Uterus (tissue), 4 donors: ENCODE data around the gene CARF. TPM values are rescaled to one million over a fixed set of nuclear protein-coding genes. Genes with fewer than 3 reads are reported as not detected.
A peak's percentile ranks its signal among the peaks of the same experiment; 100 is the strongest.
"Not testable (repeated sequence)": the region's sequence is repeated elsewhere in the genome, so short reads cannot be mapped to it uniquely, and the experiment has no call there.

Source experiments
- DNase-seq, 2 donors: peaks; one replicate each; pipeline ENCODE4 v3.0.0-alpha.2; 2019 to 2020
- H3K27ac ChIP-seq, 2 donors: fragments of 200-600 bp; sonication (generic); 1 replicate in 1 of 2; 2 replicates in 1 of 2; pipeline ENCODE4 v1.5.1; 2016 to 2018
- H3K27me3 ChIP-seq, 2 donors: fragments of 200-600 bp; sonication (generic); one replicate each; pipeline ENCODE4 v1.5.1; 2018 to 2019; ENCODE audit warnings: control low read depth in 1 of 2
- H3K36me3 ChIP-seq, 2 donors: fragments of 200-600 bp; sonication (generic); one replicate each; pipeline ENCODE4 v1.5.1; 2019; ENCODE audit warnings: control low read depth in 1 of 2
- H3K4me1 ChIP-seq, 2 donors: fragments of 200-600 bp; sonication (generic); one replicate each; pipeline ENCODE4 v1.5.1; 2018 to 2019; ENCODE audit warnings: control low read depth in 1 of 2
- H3K4me3 ChIP-seq, 2 donors: fragments of 200-600 bp; sonication (generic); 1 replicate in 1 of 2; 2 replicates in 1 of 2; pipeline ENCODE4 v1.5.1; 2018 to 2019; ENCODE audit warnings: mild to moderate bottlenecking in 1 of 2
- H3K9me3 ChIP-seq, 2 donors: fragments of 200-600 bp; sonication (generic); one replicate each; pipeline ENCODE4 v1.5.1; 2019; ENCODE audit warnings: control low read depth in 1 of 2
- CTCF ChIP-seq, 4 experiments: fragments of 200-600 bp in 2 of 4; fragments of 450-650 bp in 2 of 4; sonication (generic) in 2 of 4; IDR thresholded peaks; one replicate each; pipeline ENCODE4 v1.5.1; 2016 to 2019; ENCODE audit warnings: antibody characterized with exemption in 4 of 4, mild to moderate bottlenecking in 2 of 4, moderate library complexity in 1 of 4
- POLR2A ChIP-seq, 2 donors: fragments of 450-650 bp; IDR thresholded peaks; one replicate each; pipeline ENCODE4 v1.6.1; 2016; ENCODE audit warnings: antibody characterized with exemption in 2 of 2, mild to moderate bottlenecking in 1 of 2, moderate library complexity in 1 of 2
- intact Hi-C: fragments of 100-400 bp; cut with DNase I; formaldehyde crosslinking; loops from one replicate; pipeline ENCODE4 v1.15.1; 2023; ENCODE audit warnings: low total_unique reads
- total RNA-seq, 4 donors: library from RNA; depleted of rRNA in 3 of 4; stranded (reverse); fragments of >200 nt in 3 of 4; gene quantifications; one replicate each; pipeline versions ENCODE4 v1.1.0 to v1.2.4, GENCODE V29; 2014 to 2023
- donor health status: DM: yes; HTN: yes; CAD: no.

The CARF gene
- total RNA-seq, 4 donors from 2014 or later, result 5.0 to 26.1 (median 24.0) TPM

GRCh38 chr2:202909394-202910192 is 2.5 kb upstream of the CARF start:
- no peak for DNase-seq

GRCh38 chr2:202910250-202910649 is 1.8 kb upstream of the CARF start:
- H3K27me3 ChIP-seq, H3K36me3 ChIP-seq, DNase-seq, H3K4me1 ChIP-seq, intact Hi-C loops, H3K9me3 ChIP-seq, H3K27ac ChIP-seq: not testable (repeated sequence)
- H3K4me3 ChIP-seq, result peak overlapping the region in 1 of 2 donors; percentile 78

More at GRCh38 chr2:202909394-202910192, 2.5 kb upstream of the CARF start:
- TF ChIP-seq POLR2A (IDR thresholded peaks at IDR 0.05), result no peak
- TF ChIP-seq CTCF (IDR thresholded peaks at IDR 0.05), result no peak
- Histone ChIP-seq H3K36me3 (no peaks in the 10 kb centered on the region), H3K9me3 (no peaks in the 10 kb centered on the region), H3K4me1 (peaks cover 0 to 8% of the 10 kb centered on the region in 2 donors), H3K27me3 (no peaks in the 10 kb centered on the region), H3K4me3 (no peak overlapping the region), H3K27ac (no peak overlapping the region)
- intact Hi-C loops, result no loop called here

- no peaks in the 10 kb centered on the region for H3K9me3 ChIP-seq
- TF ChIP-seq CTCF (IDR thresholded peaks at IDR 0.05) (no peak), POLR2A (IDR thresholded peaks at IDR 0.05) (no peak)
- no peaks in the 10 kb centered on the region for H3K27me3 ChIP-seq
- no peaks in the 10 kb centered on the region for H3K36me3 ChIP-seq
- no peak for DNase-seq
- intact Hi-C loops, result no loop called here
- no peak overlapping the region for H3K27ac ChIP-seq
- H3K4me1 ChIP-seq, result peaks cover 0 to 8% of the 10 kb centered on the region in 2 donors
- H3K4me3 ChIP-seq, result peak overlapping the region; percentile 78 to 80
Observed at GRCh38 chr2:202910698-202911097, 1.4 kb upstream of the CARF start.

- Histone ChIP-seq H3K36me3 (no peaks in the 10 kb centered on the region), H3K27ac (peak overlapping the region; percentile 90 to 95), H3K4me1 (peaks cover 0 to 8% of the 10 kb centered on the region in 2 donors), H3K9me3 (no peaks in the 10 kb centered on the region), H3K27me3 (no peaks in the 10 kb centered on the region), H3K4me3 (peak overlapping the region; percentile 78 to 80)
- intact Hi-C loops, result no loop called here
- TF ChIP-seq POLR2A (IDR thresholded peaks at IDR 0.05), result no peak
- no peak for TF ChIP-seq CTCF (IDR thresholded peaks at IDR 0.05)
- no peak for DNase-seq
Observed at GRCh38 chr2:202911203-202911511, 918 bp upstream of the CARF start.

- Histone ChIP-seq H3K27ac (peak overlapping the region; percentile 90 to 95), H3K4me3 (peak overlapping the region; percentile 78 to 80)
- H3K27me3 ChIP-seq, H3K36me3 ChIP-seq, intact Hi-C loops, H3K4me1 ChIP-seq, H3K9me3 ChIP-seq: not testable (repeated sequence)
- peak in 1 of 2 donors; percentile 30 for DNase-seq
Observed at GRCh38 chr2:202912342-202913201, 497 bp downstream of the CARF start.

- no peaks in the 10 kb centered on the region for H3K9me3 ChIP-seq
- no peaks in the 10 kb centered on the region for H3K27me3 ChIP-seq
- H3K36me3 ChIP-seq, result no peaks in the 10 kb centered on the region
- DNase-seq, result no peak
- intact Hi-C loops, result no loop called here
- no peaks in the 10 kb centered on the region for H3K4me1 ChIP-seq
- H3K27ac ChIP-seq, result no peak overlapping the region
- no peak overlapping the region for H3K4me3 ChIP-seq
- TF ChIP-seq CTCF (IDR thresholded peaks at IDR 0.05) (no peak), POLR2A (IDR thresholded peaks at IDR 0.05) (no peak)
Observed at GRCh38 chr2:202918860-202919259, 6.8 kb downstream of the CARF start.
